CD4-positive, alpha-beta T cell (primary cell): ENCODE measurements around the gene CASQ2. TPM values are rescaled to one million over a fixed set of nuclear protein-coding genes. Genes with fewer than 3 reads are reported as not detected.

ENCODE experiments used
- ATAC-seq: fragments of 200-7000 bp; cut with Tn5 transposase; one replicate; pipeline ENCODE4 v1.10.0; 2022; ENCODE audit warnings: mild to moderate bottlenecking; ENCODE audit not compliant: poor library complexity
- CTCF ChIA-PET: fragments of 350-600 bp; sonication (Branson Sonifier 250); formaldehyde crosslinking; loops from one replicate; lab custom pipeline; 2021; ENCODE audit warnings: antibody characterized with exemption, inconsistent platforms; lab: Charles Lee
- POLR2A ChIA-PET: fragments of 350-600 bp; sonication (Branson Sonifier 250); formaldehyde crosslinking; loops from one replicate; lab custom pipeline; 2021; ENCODE audit warnings: antibody characterized with exemption, inconsistent platforms; lab: Charles Lee
- DNase-seq, 14 experiments: peaks; one replicate each; pipeline ENCODE4 v3.0.0-alpha.2; 2013 to 2020; ENCODE audit warnings: mixed read lengths in 2 of 14
- H3K27ac ChIP-seq, 2 donors: one replicate each; pipeline versions ENCODE4 v1.5.1 to v1.7.0; 2013; ENCODE audit warnings: low read length in 2 of 2, low read depth in 1 of 2, mild to moderate bottlenecking in 1 of 2
- H3K27me3 ChIP-seq, 2 experiments: 1 replicate in 1 of 2; 2 replicates in 1 of 2; pipeline versions ENCODE4 v1.6.1 to v1.7.0; 2013; ENCODE audit warnings: low read length in 2 of 2, control low read depth in 1 of 2, mild to moderate bottlenecking in 1 of 2, moderate library complexity in 1 of 2; ENCODE audit not compliant: insufficient read depth in 2 of 2, control insufficient read depth in 1 of 2
- H3K36me3 ChIP-seq: one replicate; pipeline ENCODE4 v1.6.1; 2013; ENCODE audit warnings: low read length, control low read depth; ENCODE audit not compliant: insufficient read depth
- H3K4me1 ChIP-seq: one replicate; pipeline ENCODE4 v1.6.1; 2013; ENCODE audit warnings: low read length, control low read depth; ENCODE audit not compliant: insufficient read depth
- H3K4me3 ChIP-seq: one replicate; pipeline ENCODE4 v1.5.1; 2013; ENCODE audit warnings: mild to moderate bottlenecking, low read length, moderate library complexity
- H3K9me3 ChIP-seq, 2 experiments: 1 replicate in 1 of 2; 2 replicates in 1 of 2; pipeline versions ENCODE4 v1.6.1 to v1.7.0; 2013; ENCODE audit warnings: low read length in 2 of 2, mild to moderate bottlenecking in 2 of 2, control low read depth in 1 of 2, moderate library complexity in 1 of 2; ENCODE audit not compliant: control insufficient read depth in 1 of 2, insufficient read depth in 1 of 2
- H3K27ac Mint-ChIP-seq: one replicate; pipeline ENCODE4 v1.8.0; 2020; ENCODE audit warnings: mixed read lengths
- H3K27me3 Mint-ChIP-seq: one replicate; pipeline ENCODE4 v1.8.0; 2021; ENCODE audit warnings: mixed read lengths
- H3K36me3 Mint-ChIP-seq: one replicate; pipeline ENCODE4 v1.8.0; 2021; ENCODE audit warnings: low read depth, mixed read lengths
- H3K4me1 Mint-ChIP-seq: one replicate; pipeline ENCODE4 v1.8.0; 2021; ENCODE audit warnings: low read depth, mixed read lengths
- H3K4me3 Mint-ChIP-seq: one replicate; pipeline ENCODE4 v1.8.0; 2020; ENCODE audit warnings: mild to moderate bottlenecking, mixed read lengths
- H3K9me3 Mint-ChIP-seq: one replicate; pipeline ENCODE4 v1.8.0; 2020; ENCODE audit warnings: mixed read lengths
- CTCF ChIP-seq: fragments of 200-600 bp; IDR thresholded peaks from one replicate; pipeline ENCODE4 v1.8.0; 2022; ENCODE audit warnings: antibody characterized with exemption, mild to moderate bottlenecking
- intact Hi-C, 2 experiments: fragments of 100-400 bp; cut with DNase I in 1 of 2; cut with micrococcal nuclease in 1 of 2; formaldehyde crosslinking; loops; one replicate each; pipeline versions ENCODE4 v1.15.1 to v1.9.0; 2023 to 2025; cut with DNase I, micrococcal nuclease
- total RNA-seq, 174 experiments: library from RNA in 2 of 174; stranded (reverse) in 2 of 174; gene quantifications; one replicate each; pipeline ENCODE4 v1.2.3 and lab custom pipeline; 2021 to 2026

CASQ2 gene
- total RNA-seq, 2 experiments from 2014 or later, result not detected

DNA sequence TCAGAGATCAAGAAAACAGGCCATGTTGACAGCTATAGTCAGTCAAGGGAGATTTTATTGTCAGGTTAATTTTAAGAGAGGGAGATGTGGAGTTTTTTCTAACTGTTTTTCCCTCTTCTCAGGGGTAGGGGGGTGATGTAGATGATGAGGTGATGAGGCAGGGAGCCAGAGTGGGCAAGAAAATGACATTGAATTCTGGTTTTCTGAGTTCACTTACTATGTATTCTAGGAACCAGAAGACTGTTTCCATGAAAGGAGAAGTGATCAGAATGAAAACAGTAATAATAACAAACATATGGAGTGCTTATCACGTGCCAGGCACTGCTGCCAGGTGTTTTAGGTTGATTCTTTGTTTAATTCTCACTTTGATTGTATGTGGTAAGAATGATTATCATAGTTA is 40.2 kb downstream of the CASQ2 start:
- Mint-ChIP-seq H3K9me3 (no peaks in the 10 kb centered on the region), H3K36me3 (no peaks in the 10 kb centered on the region), H3K27ac (no peak overlapping the region), H3K4me1 (no peaks in the 10 kb centered on the region), H3K27me3 (peaks cover 12% of the 10 kb centered on the region), H3K4me3 (no peak overlapping the region)
- DNase-seq (no peak), ATAC-seq (no peak)
- intact Hi-C loops, result no loop called here
- Histone ChIP-seq H3K4me3 (no peak overlapping the region), H3K27ac (no peak overlapping the region), H3K9me3 (no peaks in the 10 kb centered on the region), H3K36me3 (no peaks in the 10 kb centered on the region), H3K4me1 (no peaks in the 10 kb centered on the region), H3K27me3 (no peaks in the 10 kb centered on the region)
- no peak for TF ChIP-seq CTCF
- POLR2A ChIA-PET, result no interaction called here
- CTCF ChIA-PET, result no interaction called here

DNA sequence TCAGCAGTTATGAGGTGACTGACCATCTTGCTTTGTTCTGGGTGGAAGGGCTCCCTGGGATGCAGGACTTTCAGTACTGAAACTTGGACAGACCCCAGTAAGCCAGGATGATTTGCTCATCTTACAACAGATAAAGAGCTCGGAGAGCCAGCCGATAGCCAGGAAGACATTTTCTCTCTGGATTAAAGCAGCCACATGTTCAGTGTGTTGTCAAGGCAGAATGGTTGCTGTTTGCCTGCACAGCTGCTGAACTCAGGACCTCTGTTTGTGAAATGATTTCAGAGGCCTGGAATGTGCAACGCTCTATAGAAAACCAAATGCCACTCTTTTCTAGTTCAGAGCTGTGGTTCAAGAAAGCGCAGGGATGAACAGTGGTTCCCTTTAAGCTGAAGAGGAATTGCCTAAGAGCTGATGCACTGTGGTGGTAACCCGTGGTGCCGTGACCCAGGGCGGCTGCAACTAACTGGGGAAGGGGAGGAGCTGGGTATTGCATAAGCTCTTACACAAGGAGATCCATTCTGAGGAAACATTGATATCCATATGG is 40.7 kb downstream of the CASQ2 start:
- Histone ChIP-seq H3K4me1 (no peaks in the 10 kb centered on the region), H3K4me3 (no peak overlapping the region)
- POLR2A ChIA-PET, result no interaction called here

GRCh38 chr1:115726570-115726969 is 41.9 kb downstream of the CASQ2 start:
- Histone ChIP-seq H3K36me3 (no peaks in the 10 kb centered on the region), H3K4me3 (no peak overlapping the region), H3K27ac (no peak overlapping the region), H3K27me3 (no peaks in the 10 kb centered on the region), H3K4me1 (no peaks in the 10 kb centered on the region), H3K9me3 (no peaks in the 10 kb centered on the region)
- POLR2A ChIA-PET, result no interaction called here
- Mint-ChIP-seq H3K36me3 (no peaks in the 10 kb centered on the region), H3K4me1 (no peaks in the 10 kb centered on the region), H3K4me3 (no peak overlapping the region), H3K9me3 (no peaks in the 10 kb centered on the region), H3K27ac (no peak overlapping the region), H3K27me3 (no peaks in the 10 kb centered on the region)
- no peak for ATAC-seq
- intact Hi-C loops, result no loop called here
- no peak for TF ChIP-seq CTCF
- CTCF ChIA-PET, result no interaction called here
- DNase-seq, result no peak

More for the DNA sequence above, 40.7 kb downstream of the CASQ2 start:
- Histone ChIP-seq H3K27ac (no peak overlapping the region), H3K36me3 (no peaks in the 10 kb centered on the region), H3K27me3 (no peaks in the 10 kb centered on the region), H3K9me3 (no peaks in the 10 kb centered on the region)
- CTCF ChIA-PET, result no interaction called here
- Mint-ChIP-seq H3K36me3 (no peaks in the 10 kb centered on the region), H3K9me3 (no peaks in the 10 kb centered on the region), H3K4me3 (no peak overlapping the region), H3K27ac (no peak overlapping the region), H3K4me1 (no peaks in the 10 kb centered on the region), H3K27me3 (peaks cover 8% of the 10 kb centered on the region)
- no peak for TF ChIP-seq CTCF
- no peak for ATAC-seq
- DNase-seq, result peak in 3 of 14 experiments; percentile 13 to 58 (median 54)
- intact Hi-C loops, result no loop called here
